WTC11 (cell line): ENCODE measurements around the gene CNTNAP5. TPM values are rescaled to one million over a fixed set of nuclear protein-coding genes. Genes with fewer than 3 reads are reported as not detected.

Experiments
- ATAC-seq: fragments of 200-7000 bp; cut with Tn5 transposase; 2 replicates; pipeline ENCODE4 v1.10.0; 2021; ENCODE audit warnings: mild to moderate bottlenecking, moderate library complexity
- CTCF ChIA-PET: fragments of 300-600 bp; sonication (Branson Sonifier 250); formaldehyde crosslinking; loops from one replicate; lab custom pipeline; 2021; ENCODE audit warnings: antibody characterized with exemption; lab: Charles Lee
- POLR2A ChIA-PET: fragments of 350-600 bp; sonication (Branson Sonifier 250); formaldehyde crosslinking; loops from one replicate; lab custom pipeline; 2021; ENCODE audit warnings: antibody characterized with exemption; lab: Charles Lee
- DNase-seq: peaks from one replicate; pipeline ENCODE4 v3.0.0; 2021; ENCODE audit warnings: low spot score
- H3K27ac Mint-ChIP-seq: 2 replicates; pipeline ENCODE4 v1.8.0; 2021; ENCODE audit warnings: mixed read lengths
- H3K27me3 Mint-ChIP-seq: 2 replicates; pipeline ENCODE4 v1.8.0; 2021; ENCODE audit warnings: low read depth, mild to moderate bottlenecking, moderate library complexity, mixed read lengths
- H3K36me3 Mint-ChIP-seq: 2 replicates; pipeline ENCODE4 v1.8.0; 2021; ENCODE audit warnings: mixed read lengths
- H3K4me1 Mint-ChIP-seq: 2 replicates; pipeline ENCODE4 v1.8.0; 2022; ENCODE audit warnings: mixed read lengths
- H3K4me3 Mint-ChIP-seq: 2 replicates; pipeline ENCODE4 v1.8.0; 2021; ENCODE audit warnings: mild to moderate bottlenecking, moderate library complexity, mixed read lengths
- H3K9me3 Mint-ChIP-seq: 2 replicates; pipeline ENCODE4 v1.8.0; 2021; ENCODE audit warnings: mixed read lengths
- ETV6 ChIP-seq: sonication (generic); formaldehyde crosslinking; IDR thresholded peaks from 2 replicates; pipeline ENCODE4 v1.8.1; 2022; ENCODE audit warnings: mild to moderate bottlenecking, missing genetic modification reagents
- FOXK1 ChIP-seq: sonication (generic); formaldehyde crosslinking; IDR thresholded peaks from 2 replicates; pipeline ENCODE4 v1.8.0; 2022; ENCODE audit warnings: mild to moderate bottlenecking, moderate library complexity, missing genetic modification reagents
- GABPB1 ChIP-seq: sonication (generic); formaldehyde crosslinking; IDR thresholded peaks from 2 replicates; pipeline ENCODE4 v1.8.1; 2023; ENCODE audit warnings: mild to moderate bottlenecking, missing genetic modification reagents
- JUN ChIP-seq: sonication (generic); formaldehyde crosslinking; IDR thresholded peaks from 2 replicates; pipeline ENCODE4 v1.8.0; 2023; ENCODE audit warnings: mild to moderate bottlenecking, missing genetic modification reagents
- MXD4 ChIP-seq: fragments of 250-450 bp; sonication (Bioruptor Pico); IDR thresholded peaks from 2 replicates; pipeline ENCODE4 v1.8.0; 2021; ENCODE audit warnings: mild to moderate bottlenecking, moderate library complexity, borderline replicate concordance
- NFE2L1 ChIP-seq: sonication (generic); formaldehyde crosslinking; IDR thresholded peaks from 2 replicates; pipeline ENCODE4 v1.8.1; 2023; ENCODE audit warnings: missing genetic modification reagents
- TEAD4 ChIP-seq: sonication (generic); formaldehyde crosslinking; IDR thresholded peaks from 2 replicates; pipeline ENCODE4 v1.8.0; 2022; ENCODE audit warnings: mild to moderate bottlenecking, missing genetic modification reagents
- ZNF423 ChIP-seq: fragments of 250-450 bp; sonication (Bioruptor Pico); IDR thresholded peaks from 2 replicates; pipeline ENCODE4 v2.1.2; 2022; ENCODE audit warnings: mild to moderate bottlenecking, moderate library complexity
- total RNA-seq: library from RNA; stranded (reverse); gene quantifications from 3 replicates; pipeline ENCODE4 v1.2.3, GENCODE V29; 2021
- TF ChIP-seq, protein P1 (sequence below): sonication (generic); formaldehyde crosslinking; IDR thresholded peaks from 2 replicates; pipeline ENCODE4 v1.8.0; 2022; ENCODE audit warnings: missing genetic modification reagents
- TF ChIP-seq, protein P2 (sequence below): fragments of 200-600 bp; IDR thresholded peaks from 2 replicates; pipeline ENCODE4 v1.8.0; 2022; ENCODE audit warnings: antibody characterized with exemption
- TF ChIP-seq, protein P3 (sequence below): sonication (generic); formaldehyde crosslinking; IDR thresholded peaks from 2 replicates; pipeline ENCODE4 v1.8.1; 2022; ENCODE audit warnings: low read depth, missing genetic modification reagents, borderline replicate concordance
- TF ChIP-seq, protein P4 (sequence below): fragments of 250-450 bp; sonication (Bioruptor Pico); conservative IDR thresholded peaks from 2 replicates; pipeline ENCODE4 v1.9.0; 2021; ENCODE audit warnings: mild to moderate bottlenecking
- TF ChIP-seq, protein P5 (sequence below): sonication (generic); formaldehyde crosslinking; IDR thresholded peaks from 2 replicates; pipeline ENCODE4 v1.8.1; 2023; ENCODE audit warnings: mild to moderate bottlenecking, missing genetic modification reagents, moderate library complexity
- TF ChIP-seq, protein P6 (sequence below): sonication (generic); formaldehyde crosslinking; IDR thresholded peaks from 2 replicates; pipeline ENCODE4 v1.8.1; 2023; ENCODE audit warnings: mild to moderate bottlenecking, moderate library complexity, missing genetic modification reagents
- TF ChIP-seq, protein P7 (sequence below): fragments of 250-450 bp; sonication (Bioruptor Pico); IDR thresholded peaks from 2 replicates; pipeline ENCODE4 v1.9.0; 2021; ENCODE audit warnings: mild to moderate bottlenecking, borderline replicate concordance
- TF ChIP-seq, protein P8 (sequence below): sonication (generic); formaldehyde crosslinking; IDR thresholded peaks from 2 replicates; pipeline ENCODE4 v1.8.0; 2022; ENCODE audit warnings: mild to moderate bottlenecking, missing genetic modification reagents
- TF ChIP-seq, protein P9 (sequence below): sonication (generic); formaldehyde crosslinking; IDR thresholded peaks from 2 replicates; pipeline ENCODE4 v1.8.0; 2023; ENCODE audit warnings: missing genetic modification reagents

Gene CNTNAP5
- total RNA-seq, 1 experiment from 2014 or later, result 0.22 TPM

DNA sequence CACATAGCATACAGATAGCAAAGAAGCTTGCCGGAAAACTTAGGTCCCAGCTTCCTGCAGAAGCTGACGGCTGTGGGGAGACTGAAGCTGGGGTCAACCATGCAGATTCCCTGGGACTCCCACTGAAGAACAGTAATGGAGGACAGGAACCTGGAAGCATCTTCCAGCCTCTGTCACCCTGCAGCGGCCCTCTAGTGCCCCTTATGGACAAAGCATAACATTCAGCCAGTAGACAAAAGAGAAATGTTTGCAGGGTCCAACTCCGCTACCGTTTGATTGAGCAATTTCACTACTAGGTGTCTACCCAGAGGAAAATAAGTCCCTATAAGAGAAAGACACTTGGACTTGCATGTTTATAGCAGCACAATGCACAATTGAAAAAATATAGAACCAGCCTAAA lies 460.6 kb downstream of the CNTNAP5 start:
- Mint-ChIP-seq H3K36me3 (peaks cover 5% of the 10 kb centered on the region; the same call in 1 of the 2 replicates), H3K4me3 (no peak overlapping the region), H3K9me3 (peaks cover 14% of the 10 kb centered on the region), H3K27me3 (no peaks in the 10 kb centered on the region), H3K4me1 (peaks cover 22% of the 10 kb centered on the region), H3K27ac (no peak overlapping the region)
- ATAC-seq, result peak; percentile 41
- ChIA-PET POLR2A (no interaction called here), CTCF (no interaction called here)
- no peak for DNase-seq
- TF ChIP-seq, protein P1, sequence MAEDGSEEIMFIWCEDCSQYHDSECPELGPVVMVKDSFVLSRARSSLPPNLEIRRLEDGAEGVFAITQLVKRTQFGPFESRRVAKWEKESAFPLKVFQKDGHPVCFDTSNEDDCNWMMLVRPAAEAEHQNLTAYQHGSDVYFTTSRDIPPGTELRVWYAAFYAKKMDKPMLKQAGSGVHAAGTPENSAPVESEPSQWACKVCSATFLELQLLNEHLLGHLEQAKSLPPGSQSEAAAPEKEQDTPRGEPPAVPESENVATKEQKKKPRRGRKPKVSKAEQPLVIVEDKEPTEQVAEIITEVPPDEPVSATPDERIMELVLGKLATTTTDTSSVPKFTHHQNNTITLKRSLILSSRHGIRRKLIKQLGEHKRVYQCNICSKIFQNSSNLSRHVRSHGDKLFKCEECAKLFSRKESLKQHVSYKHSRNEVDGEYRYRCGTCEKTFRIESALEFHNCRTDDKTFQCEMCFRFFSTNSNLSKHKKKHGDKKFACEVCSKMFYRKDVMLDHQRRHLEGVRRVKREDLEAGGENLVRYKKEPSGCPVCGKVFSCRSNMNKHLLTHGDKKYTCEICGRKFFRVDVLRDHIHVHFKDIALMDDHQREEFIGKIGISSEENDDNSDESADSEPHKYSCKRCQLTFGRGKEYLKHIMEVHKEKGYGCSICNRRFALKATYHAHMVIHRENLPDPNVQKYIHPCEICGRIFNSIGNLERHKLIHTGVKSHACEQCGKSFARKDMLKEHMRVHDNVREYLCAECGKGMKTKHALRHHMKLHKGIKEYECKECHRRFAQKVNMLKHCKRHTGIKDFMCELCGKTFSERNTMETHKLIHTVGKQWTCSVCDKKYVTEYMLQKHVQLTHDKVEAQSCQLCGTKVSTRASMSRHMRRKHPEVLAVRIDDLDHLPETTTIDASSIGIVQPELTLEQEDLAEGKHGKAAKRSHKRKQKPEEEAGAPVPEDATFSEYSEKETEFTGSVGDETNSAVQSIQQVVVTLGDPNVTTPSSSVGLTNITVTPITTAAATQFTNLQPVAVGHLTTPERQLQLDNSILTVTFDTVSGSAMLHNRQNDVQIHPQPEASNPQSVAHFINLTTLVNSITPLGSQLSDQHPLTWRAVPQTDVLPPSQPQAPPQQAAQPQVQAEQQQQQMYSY (CRISPR knock-in tag), result no peak
- no peak for TF ChIP-seq TEAD4
- no peak for TF ChIP-seq GABPB1 (CRISPR knock-in tag)

DNA sequence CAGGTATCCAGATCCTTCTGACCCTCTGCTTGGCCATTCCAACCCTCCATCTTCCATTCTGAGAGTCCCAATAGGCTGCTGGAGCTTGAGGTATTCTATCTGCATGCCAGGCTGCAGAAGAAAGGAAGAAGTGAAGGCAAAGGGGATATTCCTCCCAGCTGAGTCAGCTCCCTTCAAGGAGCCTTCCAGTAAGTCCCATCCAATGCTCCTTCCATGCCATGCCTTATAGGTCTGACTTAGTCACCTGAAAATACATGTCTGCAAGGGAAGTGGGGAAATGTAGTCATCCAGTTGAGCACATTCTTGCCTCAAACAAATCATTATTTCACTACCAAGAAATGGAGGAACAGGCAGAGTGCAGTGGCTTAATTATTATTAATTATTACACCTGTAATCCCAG lies 464.6 kb downstream of the CNTNAP5 start:
- Mint-ChIP-seq H3K9me3 (peaks cover 14% of the 10 kb centered on the region), H3K4me1 (peaks cover 7% of the 10 kb centered on the region), H3K27me3 (no peaks in the 10 kb centered on the region), H3K4me3 (no peak overlapping the region), H3K27ac (no peak overlapping the region), H3K36me3 (peaks cover 5% of the 10 kb centered on the region; the same call in 1 of the 2 replicates)
- CTCF ChIA-PET, result no interaction called here
- POLR2A ChIA-PET, result no interaction called here
- ATAC-seq (no peak), DNase-seq (no peak)
- TF ChIP-seq, protein P2, sequence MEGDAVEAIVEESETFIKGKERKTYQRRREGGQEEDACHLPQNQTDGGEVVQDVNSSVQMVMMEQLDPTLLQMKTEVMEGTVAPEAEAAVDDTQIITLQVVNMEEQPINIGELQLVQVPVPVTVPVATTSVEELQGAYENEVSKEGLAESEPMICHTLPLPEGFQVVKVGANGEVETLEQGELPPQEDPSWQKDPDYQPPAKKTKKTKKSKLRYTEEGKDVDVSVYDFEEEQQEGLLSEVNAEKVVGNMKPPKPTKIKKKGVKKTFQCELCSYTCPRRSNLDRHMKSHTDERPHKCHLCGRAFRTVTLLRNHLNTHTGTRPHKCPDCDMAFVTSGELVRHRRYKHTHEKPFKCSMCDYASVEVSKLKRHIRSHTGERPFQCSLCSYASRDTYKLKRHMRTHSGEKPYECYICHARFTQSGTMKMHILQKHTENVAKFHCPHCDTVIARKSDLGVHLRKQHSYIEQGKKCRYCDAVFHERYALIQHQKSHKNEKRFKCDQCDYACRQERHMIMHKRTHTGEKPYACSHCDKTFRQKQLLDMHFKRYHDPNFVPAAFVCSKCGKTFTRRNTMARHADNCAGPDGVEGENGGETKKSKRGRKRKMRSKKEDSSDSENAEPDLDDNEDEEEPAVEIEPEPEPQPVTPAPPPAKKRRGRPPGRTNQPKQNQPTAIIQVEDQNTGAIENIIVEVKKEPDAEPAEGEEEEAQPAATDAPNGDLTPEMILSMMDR, result no peak
- TF ChIP-seq MXD4 (CRISPR knock-in tag), result no peak
- TF ChIP-seq, protein P3, sequence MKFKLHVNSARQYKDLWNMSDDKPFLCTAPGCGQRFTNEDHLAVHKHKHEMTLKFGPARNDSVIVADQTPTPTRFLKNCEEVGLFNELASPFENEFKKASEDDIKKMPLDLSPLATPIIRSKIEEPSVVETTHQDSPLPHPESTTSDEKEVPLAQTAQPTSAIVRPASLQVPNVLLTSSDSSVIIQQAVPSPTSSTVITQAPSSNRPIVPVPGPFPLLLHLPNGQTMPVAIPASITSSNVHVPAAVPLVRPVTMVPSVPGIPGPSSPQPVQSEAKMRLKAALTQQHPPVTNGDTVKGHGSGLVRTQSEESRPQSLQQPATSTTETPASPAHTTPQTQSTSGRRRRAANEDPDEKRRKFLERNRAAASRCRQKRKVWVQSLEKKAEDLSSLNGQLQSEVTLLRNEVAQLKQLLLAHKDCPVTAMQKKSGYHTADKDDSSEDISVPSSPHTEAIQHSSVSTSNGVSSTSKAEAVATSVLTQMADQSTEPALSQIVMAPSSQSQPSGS (CRISPR knock-in tag), result no peak
- TF ChIP-seq, protein P4, sequence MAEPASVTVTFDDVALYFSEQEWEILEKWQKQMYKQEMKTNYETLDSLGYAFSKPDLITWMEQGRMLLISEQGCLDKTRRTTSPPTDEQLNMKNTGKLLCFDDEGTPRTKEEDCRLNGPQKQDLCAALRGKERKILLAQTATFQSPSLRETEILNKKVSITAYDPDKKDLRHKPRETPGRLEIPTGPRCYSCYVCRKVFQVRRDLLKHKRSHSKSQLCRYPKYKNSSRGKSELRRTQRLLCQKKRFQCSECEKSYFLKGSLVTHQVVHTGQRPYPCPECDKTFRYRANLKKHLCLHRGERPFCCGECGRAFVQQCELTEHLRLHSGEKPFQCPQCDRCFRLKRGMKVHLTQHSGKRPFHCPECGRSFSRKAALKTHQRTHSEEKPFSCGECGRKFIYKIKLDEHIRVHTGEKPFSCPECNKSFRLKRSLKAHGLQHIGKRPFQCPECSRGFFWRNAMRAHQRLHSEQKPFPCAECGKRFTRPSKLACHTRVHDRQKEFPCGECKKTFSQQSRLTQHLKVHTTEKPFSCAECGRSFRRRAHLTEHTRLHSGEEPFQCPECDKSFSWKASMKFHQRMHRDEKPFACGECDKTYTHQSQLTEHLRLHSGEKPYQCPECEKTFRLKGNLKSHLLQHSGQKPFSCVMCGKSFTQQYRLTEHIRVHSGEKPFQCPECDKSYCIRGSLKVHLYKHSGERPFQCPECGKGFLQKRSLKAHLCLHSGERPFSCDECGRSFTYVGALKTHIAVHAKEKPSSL (CRISPR knock-in tag), result no peak
- TF ChIP-seq, protein P5, sequence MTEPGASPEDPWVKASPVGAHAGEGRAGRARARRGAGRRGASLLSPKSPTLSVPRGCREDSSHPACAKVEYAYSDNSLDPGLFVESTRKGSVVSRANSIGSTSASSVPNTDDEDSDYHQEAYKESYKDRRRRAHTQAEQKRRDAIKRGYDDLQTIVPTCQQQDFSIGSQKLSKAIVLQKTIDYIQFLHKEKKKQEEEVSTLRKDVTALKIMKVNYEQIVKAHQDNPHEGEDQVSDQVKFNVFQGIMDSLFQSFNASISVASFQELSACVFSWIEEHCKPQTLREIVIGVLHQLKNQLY (CRISPR knock-in tag), result no peak
- TF ChIP-seq JUN (CRISPR knock-in tag), result no peak
- TF ChIP-seq NFE2L1 (CRISPR knock-in tag), result no peak
- TF ChIP-seq, protein P6, sequence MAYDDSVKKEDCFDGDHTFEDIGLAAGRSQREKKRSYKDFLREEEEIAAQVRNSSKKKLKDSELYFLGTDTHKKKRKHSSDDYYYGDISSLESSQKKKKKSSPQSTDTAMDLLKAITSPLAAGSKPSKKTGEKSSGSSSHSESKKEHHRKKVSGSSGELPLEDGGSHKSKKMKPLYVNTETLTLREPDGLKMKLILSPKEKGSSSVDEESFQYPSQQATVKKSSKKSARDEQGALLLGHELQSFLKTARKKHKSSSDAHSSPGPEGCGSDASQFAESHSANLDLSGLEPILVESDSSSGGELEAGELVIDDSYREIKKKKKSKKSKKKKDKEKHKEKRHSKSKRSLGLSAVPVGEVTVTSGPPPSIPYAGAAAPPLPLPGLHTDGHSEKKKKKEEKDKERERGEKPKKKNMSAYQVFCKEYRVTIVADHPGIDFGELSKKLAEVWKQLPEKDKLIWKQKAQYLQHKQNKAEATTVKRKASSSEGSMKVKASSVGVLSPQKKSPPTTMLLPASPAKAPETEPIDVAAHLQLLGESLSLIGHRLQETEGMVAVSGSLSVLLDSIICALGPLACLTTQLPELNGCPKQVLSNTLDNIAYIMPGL (CRISPR knock-in tag), result no peak
- TF ChIP-seq, protein P7, sequence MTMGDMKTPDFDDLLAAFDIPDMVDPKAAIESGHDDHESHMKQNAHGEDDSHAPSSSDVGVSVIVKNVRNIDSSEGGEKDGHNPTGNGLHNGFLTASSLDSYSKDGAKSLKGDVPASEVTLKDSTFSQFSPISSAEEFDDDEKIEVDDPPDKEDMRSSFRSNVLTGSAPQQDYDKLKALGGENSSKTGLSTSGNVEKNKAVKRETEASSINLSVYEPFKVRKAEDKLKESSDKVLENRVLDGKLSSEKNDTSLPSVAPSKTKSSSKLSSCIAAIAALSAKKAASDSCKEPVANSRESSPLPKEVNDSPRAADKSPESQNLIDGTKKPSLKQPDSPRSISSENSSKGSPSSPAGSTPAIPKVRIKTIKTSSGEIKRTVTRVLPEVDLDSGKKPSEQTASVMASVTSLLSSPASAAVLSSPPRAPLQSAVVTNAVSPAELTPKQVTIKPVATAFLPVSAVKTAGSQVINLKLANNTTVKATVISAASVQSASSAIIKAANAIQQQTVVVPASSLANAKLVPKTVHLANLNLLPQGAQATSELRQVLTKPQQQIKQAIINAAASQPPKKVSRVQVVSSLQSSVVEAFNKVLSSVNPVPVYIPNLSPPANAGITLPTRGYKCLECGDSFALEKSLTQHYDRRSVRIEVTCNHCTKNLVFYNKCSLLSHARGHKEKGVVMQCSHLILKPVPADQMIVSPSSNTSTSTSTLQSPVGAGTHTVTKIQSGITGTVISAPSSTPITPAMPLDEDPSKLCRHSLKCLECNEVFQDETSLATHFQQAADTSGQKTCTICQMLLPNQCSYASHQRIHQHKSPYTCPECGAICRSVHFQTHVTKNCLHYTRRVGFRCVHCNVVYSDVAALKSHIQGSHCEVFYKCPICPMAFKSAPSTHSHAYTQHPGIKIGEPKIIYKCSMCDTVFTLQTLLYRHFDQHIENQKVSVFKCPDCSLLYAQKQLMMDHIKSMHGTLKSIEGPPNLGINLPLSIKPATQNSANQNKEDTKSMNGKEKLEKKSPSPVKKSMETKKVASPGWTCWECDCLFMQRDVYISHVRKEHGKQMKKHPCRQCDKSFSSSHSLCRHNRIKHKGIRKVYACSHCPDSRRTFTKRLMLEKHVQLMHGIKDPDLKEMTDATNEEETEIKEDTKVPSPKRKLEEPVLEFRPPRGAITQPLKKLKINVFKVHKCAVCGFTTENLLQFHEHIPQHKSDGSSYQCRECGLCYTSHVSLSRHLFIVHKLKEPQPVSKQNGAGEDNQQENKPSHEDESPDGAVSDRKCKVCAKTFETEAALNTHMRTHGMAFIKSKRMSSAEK (CRISPR knock-in tag), result no peak
- no peak for TF ChIP-seq FOXK1 (CRISPR knock-in tag)
- TF ChIP-seq ETV6 (CRISPR knock-in tag), result no peak
- no peak for TF ChIP-seq ZNF423
- TF ChIP-seq, protein P8, sequence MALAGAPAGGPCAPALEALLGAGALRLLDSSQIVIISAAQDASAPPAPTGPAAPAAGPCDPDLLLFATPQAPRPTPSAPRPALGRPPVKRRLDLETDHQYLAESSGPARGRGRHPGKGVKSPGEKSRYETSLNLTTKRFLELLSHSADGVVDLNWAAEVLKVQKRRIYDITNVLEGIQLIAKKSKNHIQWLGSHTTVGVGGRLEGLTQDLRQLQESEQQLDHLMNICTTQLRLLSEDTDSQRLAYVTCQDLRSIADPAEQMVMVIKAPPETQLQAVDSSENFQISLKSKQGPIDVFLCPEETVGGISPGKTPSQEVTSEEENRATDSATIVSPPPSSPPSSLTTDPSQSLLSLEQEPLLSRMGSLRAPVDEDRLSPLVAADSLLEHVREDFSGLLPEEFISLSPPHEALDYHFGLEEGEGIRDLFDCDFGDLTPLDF (CRISPR knock-in tag), result no peak
- TF ChIP-seq, protein P9, sequence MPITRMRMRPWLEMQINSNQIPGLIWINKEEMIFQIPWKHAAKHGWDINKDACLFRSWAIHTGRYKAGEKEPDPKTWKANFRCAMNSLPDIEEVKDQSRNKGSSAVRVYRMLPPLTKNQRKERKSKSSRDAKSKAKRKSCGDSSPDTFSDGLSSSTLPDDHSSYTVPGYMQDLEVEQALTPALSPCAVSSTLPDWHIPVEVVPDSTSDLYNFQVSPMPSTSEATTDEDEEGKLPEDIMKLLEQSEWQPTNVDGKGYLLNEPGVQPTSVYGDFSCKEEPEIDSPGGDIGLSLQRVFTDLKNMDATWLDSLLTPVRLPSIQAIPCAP (CRISPR knock-in tag), result no peak
